ENCODE results near the gene RIC3.

The RIC3 gene

DNA sequence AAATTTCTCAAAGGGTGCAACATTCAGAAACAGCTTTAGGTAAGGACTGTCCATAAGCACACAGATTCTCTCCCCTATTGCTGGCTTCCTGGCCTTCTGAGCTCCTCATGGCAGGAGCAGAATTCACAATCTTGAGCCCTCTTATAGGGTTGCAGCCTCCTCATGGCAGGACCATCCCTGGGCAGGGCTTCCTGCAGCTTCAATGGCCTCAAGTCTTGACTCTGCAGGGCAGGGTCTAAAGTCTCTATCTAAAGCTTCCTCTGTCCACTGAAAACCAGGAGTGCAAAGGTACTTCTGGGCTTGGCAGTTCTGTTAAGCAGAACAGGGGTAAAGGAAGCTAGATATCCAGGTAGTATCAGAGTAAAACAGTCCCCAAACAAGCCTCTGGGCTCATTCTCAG lies 59.1 kb downstream of the RIC3 start:
- TF ChIP-seq, protein P1, sequence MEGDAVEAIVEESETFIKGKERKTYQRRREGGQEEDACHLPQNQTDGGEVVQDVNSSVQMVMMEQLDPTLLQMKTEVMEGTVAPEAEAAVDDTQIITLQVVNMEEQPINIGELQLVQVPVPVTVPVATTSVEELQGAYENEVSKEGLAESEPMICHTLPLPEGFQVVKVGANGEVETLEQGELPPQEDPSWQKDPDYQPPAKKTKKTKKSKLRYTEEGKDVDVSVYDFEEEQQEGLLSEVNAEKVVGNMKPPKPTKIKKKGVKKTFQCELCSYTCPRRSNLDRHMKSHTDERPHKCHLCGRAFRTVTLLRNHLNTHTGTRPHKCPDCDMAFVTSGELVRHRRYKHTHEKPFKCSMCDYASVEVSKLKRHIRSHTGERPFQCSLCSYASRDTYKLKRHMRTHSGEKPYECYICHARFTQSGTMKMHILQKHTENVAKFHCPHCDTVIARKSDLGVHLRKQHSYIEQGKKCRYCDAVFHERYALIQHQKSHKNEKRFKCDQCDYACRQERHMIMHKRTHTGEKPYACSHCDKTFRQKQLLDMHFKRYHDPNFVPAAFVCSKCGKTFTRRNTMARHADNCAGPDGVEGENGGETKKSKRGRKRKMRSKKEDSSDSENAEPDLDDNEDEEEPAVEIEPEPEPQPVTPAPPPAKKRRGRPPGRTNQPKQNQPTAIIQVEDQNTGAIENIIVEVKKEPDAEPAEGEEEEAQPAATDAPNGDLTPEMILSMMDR (IDR thresholded peaks at IDR 0.05; ENCODE audit: low read length) = no peak
- no peak for TF ChIP-seq EZH2 (IDR thresholded peaks at IDR 0.05; ENCODE audit: borderline replicate concordance, low read length)
- Histone ChIP-seq H3K27me3 (ENCODE audit: insufficient read depth, low read length) (peaks cover 7% of the 10 kb centered on the region; the same call in 1 of the 2 replicates), H3K4me1 (ENCODE audit: insufficient read depth, low read length, severe bottlenecking) (no peaks in the 10 kb centered on the region), H3K4me2 (ENCODE audit: low read length) (no peak overlapping the region), H3K27ac (ENCODE audit: low read depth, low read length, poor library complexity, severe bottlenecking) (no peak overlapping the region), H3K36me3 (ENCODE audit: insufficient read depth, low read length) (no peaks in the 10 kb centered on the region), H4K20me1 (ENCODE audit: insufficient read depth, low read length) (no peaks in the 10 kb centered on the region), H2AFZ (ENCODE audit: low read length) (no peak overlapping the region), H3K9ac (ENCODE audit: low read length) (no peak overlapping the region), H3K9me3 (ENCODE audit: low read length) (no peaks in the 10 kb centered on the region), H3K4me3 (ENCODE audit: low read depth, low read length, poor library complexity, severe bottlenecking) (no peak overlapping the region), H3K9me2 (ENCODE audit: low read depth, low read length) (no peaks in the 10 kb centered on the region), H3F3A (ENCODE audit: insufficient read depth, low read length) (no peaks in the 10 kb centered on the region), H3K79me2 (ENCODE audit: insufficient read depth, low read length) (no peaks in the 10 kb centered on the region)

DNA sequence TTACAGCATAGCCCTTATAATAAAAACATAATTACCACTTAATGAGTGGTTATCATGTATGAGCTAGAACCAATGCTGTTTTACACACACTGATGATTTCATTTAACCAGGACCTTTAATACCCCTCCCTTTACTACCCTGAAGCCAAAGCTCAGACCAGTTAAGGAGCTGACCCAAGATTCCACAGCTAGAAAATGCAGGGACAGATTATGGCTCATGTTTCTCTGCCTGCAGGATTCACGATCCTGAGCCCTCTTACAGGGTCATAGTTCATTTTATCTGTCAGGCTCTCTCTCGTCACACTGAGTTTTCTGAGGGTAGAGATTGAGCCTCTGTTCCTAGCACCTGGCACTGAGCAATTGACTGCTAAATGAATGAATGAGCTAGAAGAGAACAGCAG lies 60.4 kb downstream of the RIC3 start:
- no peaks in the 10 kb centered on the region for H3K79me2 ChIP-seq (ENCODE audit: insufficient read depth, low read length)
- peaks cover 7% of the 10 kb centered on the region; the same call in 1 of the 2 replicates for H3K27me3 ChIP-seq (ENCODE audit: insufficient read depth, low read length)
- H3F3A ChIP-seq (ENCODE audit: insufficient read depth, low read length) = no peaks in the 10 kb centered on the region
- H3K9me2 ChIP-seq (ENCODE audit: low read depth, low read length) = no peaks in the 10 kb centered on the region
- H3K4me2 ChIP-seq (ENCODE audit: low read length) = no peak overlapping the region
- no peak overlapping the region for H3K4me3 ChIP-seq (ENCODE audit: low read depth, low read length, poor library complexity, severe bottlenecking)
- H3K36me3 ChIP-seq (ENCODE audit: insufficient read depth, low read length) = no peaks in the 10 kb centered on the region
- no peak overlapping the region for H2AFZ ChIP-seq (ENCODE audit: low read length)
- H3K4me1 ChIP-seq (ENCODE audit: insufficient read depth, low read length, severe bottlenecking) = no peaks in the 10 kb centered on the region
- H3K9ac ChIP-seq (ENCODE audit: low read length) = no peak overlapping the region
- H3K9me3 ChIP-seq (ENCODE audit: low read length) = no peaks in the 10 kb centered on the region
- H3K27ac ChIP-seq (ENCODE audit: low read depth, low read length, poor library complexity, severe bottlenecking) = no peak overlapping the region
- H4K20me1 ChIP-seq (ENCODE audit: insufficient read depth, low read length) = no peaks in the 10 kb centered on the region
- no peak for TF ChIP-seq EZH2 (IDR thresholded peaks at IDR 0.05; ENCODE audit: borderline replicate concordance, low read length)
- TF ChIP-seq, protein P1 (IDR thresholded peaks at IDR 0.05; ENCODE audit: low read length) = no peak

DNA sequence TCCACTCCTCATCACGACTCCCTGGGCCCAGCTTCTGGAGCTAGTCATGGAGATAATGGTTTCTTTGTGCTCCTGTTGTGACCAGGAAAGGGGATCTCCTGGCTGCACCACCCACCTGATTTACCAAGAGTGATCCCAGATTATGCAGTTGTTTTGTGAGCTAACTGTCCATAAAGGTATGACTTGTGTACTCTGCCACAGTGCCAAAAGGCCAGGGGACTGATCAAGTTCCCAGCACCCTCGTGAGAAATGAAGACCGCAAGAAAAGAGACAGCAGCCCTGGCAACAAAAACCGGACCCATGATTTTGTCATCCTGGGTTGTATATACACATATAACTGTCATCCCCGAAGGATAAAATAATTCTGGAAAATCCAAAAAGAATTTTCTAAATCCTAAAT lies 61.2 kb downstream of the RIC3 start:
- Histone ChIP-seq H3K4me2 (ENCODE audit: low read length) (no peak overlapping the region), H4K20me1 (ENCODE audit: insufficient read depth, low read length) (no peaks in the 10 kb centered on the region), H3K27me3 (ENCODE audit: insufficient read depth, low read length) (peaks cover 7% of the 10 kb centered on the region; the same call in 1 of the 2 replicates), H3K4me1 (ENCODE audit: insufficient read depth, low read length, severe bottlenecking) (no peaks in the 10 kb centered on the region), H2AFZ (ENCODE audit: low read length) (no peak overlapping the region), H3K9me2 (ENCODE audit: low read depth, low read length) (no peaks in the 10 kb centered on the region), H3K9me3 (ENCODE audit: low read length) (no peaks in the 10 kb centered on the region), H3F3A (ENCODE audit: insufficient read depth, low read length) (no peaks in the 10 kb centered on the region), H3K4me3 (ENCODE audit: low read depth, low read length, poor library complexity, severe bottlenecking) (no peak overlapping the region), H3K27ac (ENCODE audit: low read depth, low read length, poor library complexity, severe bottlenecking) (no peak overlapping the region), H3K79me2 (ENCODE audit: insufficient read depth, low read length) (no peaks in the 10 kb centered on the region), H3K9ac (ENCODE audit: low read length) (no peak overlapping the region), H3K36me3 (ENCODE audit: insufficient read depth, low read length) (no peaks in the 10 kb centered on the region)
- TF ChIP-seq, protein P1 (IDR thresholded peaks at IDR 0.05; ENCODE audit: low read length) = no peak
- no peak for TF ChIP-seq EZH2 (IDR thresholded peaks at IDR 0.05; ENCODE audit: borderline replicate concordance, low read length)

Data from OCI-LY1 (cell line).